K562 (cell line): ENCODE results near the gene POLD4. TPM values are rescaled to one million over a fixed set of nuclear protein-coding genes. Genes with fewer than 3 reads are reported as not detected.

ENCODE experiments used
- ARID2 ChIP-seq: fragments of 450-650 bp; IDR thresholded peaks from 2 replicates; pipeline ENCODE4 v1.6.1; 2017; ENCODE audit warnings: antibody characterized with exemption, mild to moderate bottlenecking
- CBFA2T3 ChIP-seq: fragments of 450-650 bp; IDR thresholded peaks from 2 replicates; pipeline ENCODE4 v1.6.1; 2017
- CLOCK ChIP-seq: fragments of 250-450 bp; sonication (Bioruptor Pico); IDR thresholded peaks from 2 replicates; pipeline ENCODE4 v1.4.0; 2020; ENCODE audit warnings: mild to moderate bottlenecking, moderate library complexity, borderline replicate concordance
- CSDE1 ChIP-seq, 2 experiments: fragments of 450-650 bp; IDR thresholded peaks; 2 replicates each; pipeline ENCODE4 v1.6.1; 2016; ENCODE audit warnings: mild to moderate bottlenecking in 1 of 2
- ILK ChIP-seq: fragments of 450-650 bp; IDR thresholded peaks from 2 replicates; pipeline ENCODE4 v1.6.1; 2016; ENCODE audit warnings: missing genetic modification characterization, low read depth, mild to moderate bottlenecking, missing compliant biosample characterization, moderate library complexity, borderline replicate concordance
- KDM5B ChIP-seq: fragments of 200-600 bp; sonication (generic); IDR thresholded peaks from 2 replicates; pipeline ENCODE4 v1.6.1; 2012; ENCODE audit warnings: low read depth, mild to moderate bottlenecking, moderate library complexity, low read length, control low read depth, inconsistent platforms; ENCODE audit not compliant: insufficient replicate concordance
- MLX ChIP-seq, 2 experiments: fragments of 450-650 bp in 1 of 2; sonication (generic) in 1 of 2; formaldehyde crosslinking; conservative IDR thresholded peaks; 2 replicates each; pipeline versions ENCODE4 v1.4.0 to v1.8.1; 2020 to 2022; ENCODE audit warnings: mild to moderate bottlenecking in 1 of 2, missing genetic modification reagents in 1 of 2
- NEUROD1 ChIP-seq: fragments of 150-350 bp; IDR thresholded peaks from 2 replicates; pipeline ENCODE4 v1.6.1; 2014; ENCODE audit warnings: borderline replicate concordance, low read length, low read depth; ENCODE audit not compliant: partially characterized antibody
- POLR2A ChIP-seq: fragments of 450-650 bp; conservative IDR thresholded peaks from 2 replicates; pipeline ENCODE4 v1.6.1; 2016
- POLR3G ChIP-seq: IDR thresholded peaks from 2 replicates; pipeline ENCODE4 v1.6.1; 2011; ENCODE audit not compliant: insufficient read length, insufficient replicate concordance; ENCODE audit errors: extremely low read depth
- PTRF ChIP-seq: fragments of 450-650 bp; IDR thresholded peaks from 2 replicates; pipeline ENCODE4 v1.6.1; 2016; ENCODE audit warnings: mild to moderate bottlenecking, missing genetic modification characterization, missing compliant biosample characterization
- RAD21 ChIP-seq, 2 experiments: fragments of 250-450 bp in 1 of 2; fragments of 450-650 bp in 1 of 2; sonication (Bioruptor Pico) in 1 of 2; formaldehyde crosslinking in 1 of 2; IDR thresholded peaks in 1 of 2; conservative IDR thresholded peaks in 1 of 2; 2 replicates each; pipeline versions ENCODE4 v1.4.0 to v1.8.0; 2020 to 2022; ENCODE audit warnings: mild to moderate bottlenecking in 2 of 2, moderate library complexity in 1 of 2
- SP1 ChIP-seq: sonication (generic); formaldehyde crosslinking; IDR thresholded peaks from 2 replicates; pipeline ENCODE4 v1.8.1; 2022; ENCODE audit warnings: mild to moderate bottlenecking, missing genetic modification reagents
- STAT5B ChIP-seq: fragments of 250-450 bp; sonication (Bioruptor Pico); IDR thresholded peaks from 2 replicates; pipeline ENCODE4 v1.8.0; 2021; ENCODE audit warnings: mild to moderate bottlenecking, inconsistent platforms
- ZNF644 ChIP-seq: fragments of 200-800 bp; sonication (Bioruptor generic); IDR thresholded peaks from 2 replicates; pipeline ENCODE4 v1.6.1; 2016; ENCODE audit warnings: low read depth, missing genetic modification characterization, missing compliant biosample characterization
- polyA plus RNA-seq, 8 experiments: library from polyadenylated mRNA; depleted of rRNA in 4 of 8; stranded (reverse) in 5 of 8; unstranded in 3 of 8; fragments of >200 nt; fragmentation: Nextera tagmentation in 2 of 8; fragmentation: Illumina TruSeq in 1 of 8; extraction: Ambion mirVana in 2 of 8; extraction: Trizol in 1 of 8; gene quantifications; 2 replicates each; pipeline versions ENCODE4 v1.2.1 to v1.2.3, GENCODE V29; 2011 to 2014; ENCODE audit warnings: inconsistent platforms in 1 of 8, missing spikeins in 1 of 8
- total RNA-seq, 7 experiments: library from RNA; depleted of rRNA in 6 of 7; stranded (reverse); fragments of >200 nt in 6 of 7; fragmentation: Illumina TruSeq in 2 of 7; extraction: Trizol in 2 of 7; gene quantifications; 2 replicates each; pipeline versions ENCODE4 v1.2.1 to v1.2.3, GENCODE V29; 2011 to 2021; ENCODE audit warnings: low replicate concordance in 1 of 7
- TF ChIP-seq, protein P1 (sequence below): sonication (generic); formaldehyde crosslinking; IDR thresholded peaks from 2 replicates; pipeline ENCODE4 v1.8.1; 2023; ENCODE audit warnings: mild to moderate bottlenecking, missing genetic modification reagents
- TF ChIP-seq, protein P2 (sequence below): sonication (generic); formaldehyde crosslinking; IDR thresholded peaks from 2 replicates; pipeline ENCODE4 v1.8.0; 2022; ENCODE audit warnings: mild to moderate bottlenecking, missing genetic modification reagents

The POLD4 gene
- total and polyA plus RNA-seq, 9 of the 15 experiments (the other 6 are each of a cell fraction or from before 2014, with no cell fraction given) = 5.8 to 64.5 (median 18.3) TPM

DNA sequence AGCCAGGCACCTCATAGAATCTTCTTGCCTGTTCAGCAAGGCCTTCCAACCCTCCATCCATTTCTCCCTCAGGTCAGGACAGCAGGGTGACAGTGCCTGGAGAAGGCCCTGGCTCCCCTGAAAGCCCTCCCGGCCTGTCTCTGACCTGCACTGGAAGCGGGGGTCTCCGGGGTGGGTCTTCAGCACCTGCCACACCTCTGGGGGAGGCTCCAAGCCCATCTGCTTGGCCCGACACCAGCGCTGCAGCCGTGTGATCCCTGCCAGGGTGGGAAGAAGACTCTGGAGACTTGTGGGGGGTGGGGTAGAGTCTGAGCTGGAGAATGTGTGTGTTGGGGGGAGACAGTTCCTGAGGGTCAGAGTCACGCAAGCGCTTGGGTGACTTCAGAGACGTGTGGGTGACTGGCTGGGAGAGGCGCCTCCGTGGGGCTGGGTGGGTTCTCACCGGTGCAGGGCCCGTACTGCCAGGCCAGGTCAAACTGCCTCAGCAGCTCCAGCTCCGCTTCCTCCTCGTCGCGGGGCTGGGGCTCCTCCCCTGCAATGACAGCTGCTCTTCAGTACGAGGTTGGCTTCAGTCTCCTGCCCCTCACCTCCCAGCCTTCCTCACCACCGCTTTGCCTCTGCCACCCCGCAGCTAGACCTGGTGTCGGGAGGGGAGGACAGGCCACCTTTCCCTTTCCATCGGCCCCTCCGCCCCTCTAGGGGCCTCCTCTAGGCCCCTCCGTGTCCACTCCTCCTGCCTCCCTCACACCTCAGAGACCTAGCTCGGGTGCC, 615 bp downstream of the POLD4 start (continued):
- no peak for TF ChIP-seq MLX (CRISPR knock-in tag; conservative IDR thresholded peaks at IDR 0.05)
- no peak for TF ChIP-seq CLOCK (CRISPR knock-in tag)
- TF ChIP-seq ZNF644 (tag) = no peak
- no peak for TF ChIP-seq POLR2A
- TF ChIP-seq PTRF = no peak
- TF ChIP-seq STAT5B (CRISPR knock-in tag) = no peak
- 0 out of 4 replicates have a peak, but pooled peaks of 1 of the 2 experiments have one; percentile 40 for TF ChIP-seq CSDE1 (IDR thresholded peaks at IDR 0.05)
- TF ChIP-seq RAD21 (CRISPR knock-in tag; conservative IDR thresholded peaks at IDR 0.05 in 1 of 2, IDR thresholded peaks at IDR 0.05 in 1 of 2) = no peak
- TF ChIP-seq, protein P1, sequence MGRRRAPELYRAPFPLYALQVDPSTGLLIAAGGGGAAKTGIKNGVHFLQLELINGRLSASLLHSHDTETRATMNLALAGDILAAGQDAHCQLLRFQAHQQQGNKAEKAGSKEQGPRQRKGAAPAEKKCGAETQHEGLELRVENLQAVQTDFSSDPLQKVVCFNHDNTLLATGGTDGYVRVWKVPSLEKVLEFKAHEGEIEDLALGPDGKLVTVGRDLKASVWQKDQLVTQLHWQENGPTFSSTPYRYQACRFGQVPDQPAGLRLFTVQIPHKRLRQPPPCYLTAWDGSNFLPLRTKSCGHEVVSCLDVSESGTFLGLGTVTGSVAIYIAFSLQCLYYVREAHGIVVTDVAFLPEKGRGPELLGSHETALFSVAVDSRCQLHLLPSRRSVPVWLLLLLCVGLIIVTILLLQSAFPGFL (CRISPR knock-in tag) = no peak
- TF ChIP-seq CBFA2T3 = no peak
- TF ChIP-seq KDM5B = peak; percentile 49
- TF ChIP-seq POLR3G = no peak
- TF ChIP-seq SP1 (CRISPR knock-in tag) = no peak
- no peak for TF ChIP-seq NEUROD1
- no peak for TF ChIP-seq ILK (tag)
- 0 out of 2 replicates have a peak, but pooled peaks have one; percentile 20 for TF ChIP-seq ARID2
- TF ChIP-seq, protein P2, sequence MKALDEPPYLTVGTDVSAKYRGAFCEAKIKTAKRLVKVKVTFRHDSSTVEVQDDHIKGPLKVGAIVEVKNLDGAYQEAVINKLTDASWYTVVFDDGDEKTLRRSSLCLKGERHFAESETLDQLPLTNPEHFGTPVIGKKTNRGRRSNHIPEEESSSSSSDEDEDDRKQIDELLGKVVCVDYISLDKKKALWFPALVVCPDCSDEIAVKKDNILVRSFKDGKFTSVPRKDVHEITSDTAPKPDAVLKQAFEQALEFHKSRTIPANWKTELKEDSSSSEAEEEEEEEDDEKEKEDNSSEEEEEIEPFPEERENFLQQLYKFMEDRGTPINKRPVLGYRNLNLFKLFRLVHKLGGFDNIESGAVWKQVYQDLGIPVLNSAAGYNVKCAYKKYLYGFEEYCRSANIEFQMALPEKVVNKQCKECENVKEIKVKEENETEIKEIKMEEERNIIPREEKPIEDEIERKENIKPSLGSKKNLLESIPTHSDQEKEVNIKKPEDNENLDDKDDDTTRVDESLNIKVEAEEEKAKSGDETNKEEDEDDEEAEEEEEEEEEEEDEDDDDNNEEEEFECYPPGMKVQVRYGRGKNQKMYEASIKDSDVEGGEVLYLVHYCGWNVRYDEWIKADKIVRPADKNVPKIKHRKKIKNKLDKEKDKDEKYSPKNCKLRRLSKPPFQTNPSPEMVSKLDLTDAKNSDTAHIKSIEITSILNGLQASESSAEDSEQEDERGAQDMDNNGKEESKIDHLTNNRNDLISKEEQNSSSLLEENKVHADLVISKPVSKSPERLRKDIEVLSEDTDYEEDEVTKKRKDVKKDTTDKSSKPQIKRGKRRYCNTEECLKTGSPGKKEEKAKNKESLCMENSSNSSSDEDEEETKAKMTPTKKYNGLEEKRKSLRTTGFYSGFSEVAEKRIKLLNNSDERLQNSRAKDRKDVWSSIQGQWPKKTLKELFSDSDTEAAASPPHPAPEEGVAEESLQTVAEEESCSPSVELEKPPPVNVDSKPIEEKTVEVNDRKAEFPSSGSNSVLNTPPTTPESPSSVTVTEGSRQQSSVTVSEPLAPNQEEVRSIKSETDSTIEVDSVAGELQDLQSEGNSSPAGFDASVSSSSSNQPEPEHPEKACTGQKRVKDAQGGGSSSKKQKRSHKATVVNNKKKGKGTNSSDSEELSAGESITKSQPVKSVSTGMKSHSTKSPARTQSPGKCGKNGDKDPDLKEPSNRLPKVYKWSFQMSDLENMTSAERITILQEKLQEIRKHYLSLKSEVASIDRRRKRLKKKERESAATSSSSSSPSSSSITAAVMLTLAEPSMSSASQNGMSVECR (CRISPR knock-in tag) = peak; percentile 87
